ENCODE data around the gene PDGFA. TPM values are rescaled to one million over a fixed set of nuclear protein-coding genes. Genes with fewer than 3 reads are reported as not detected.
A peak's percentile ranks its signal among the peaks of the same experiment; 100 is the strongest.

Gene PDGFA
- not detected for polyA plus RNA-seq

GRCh38 chr7:519484-520390, at the start of gene PDGFA:
Gene PDGFA, minus strand, starts transcription at chr7:519846. Its CDS starts 845 bp downstream, at chr7:519001.
- Mint-ChIP-seq H3K4me3 (peak within 1 kb of the TSS in 3 of 4 donors; percentile 65 to 83 (median 79)), H3K27ac (no peak within 1 kb of the TSS), H3K36me3 (no peaks in the 10 kb centered on the region), H3K4me1 (peaks cover 0 to 5% (median 1%) of the 10 kb centered on the region in 3 donors), H3K27me3 (peaks cover 23% of the 10 kb centered on the region), H3K9me3 (no peaks in the 10 kb centered on the region)

GRCh38 chr7:568031-568951, 48.6 kb upstream of the PDGFA start:
- no peaks in the 10 kb centered on the region for H3K27me3 Mint-ChIP-seq
- H3K36me3 Mint-ChIP-seq, result peaks cover 4% of the 10 kb centered on the region
- H3K9me3 Mint-ChIP-seq, result no peaks in the 10 kb centered on the region
- H3K27ac Mint-ChIP-seq, result no peak overlapping the region
- no peak overlapping the region for H3K4me3 Mint-ChIP-seq
- H3K4me1 Mint-ChIP-seq, result no peaks in the 10 kb centered on the region

- Mint-ChIP-seq H3K9me3 (no peaks in the 10 kb centered on the region), H3K4me3 (no peak overlapping the region), H3K27me3 (no peaks in the 10 kb centered on the region), H3K4me1 (no peaks in the 10 kb centered on the region), H3K27ac (no peak overlapping the region), H3K36me3 (peaks cover 4% of the 10 kb centered on the region)
Measured at GRCh38 chr7:567305-567883, 47.7 kb upstream of the PDGFA start.

GRCh38 chr7:566100-566499, 46.5 kb upstream of the PDGFA start:
- no peak overlapping the region for H3K4me3 Mint-ChIP-seq
- no peak overlapping the region for H3K27ac Mint-ChIP-seq
- peaks cover 4% of the 10 kb centered on the region for H3K36me3 Mint-ChIP-seq
- no peaks in the 10 kb centered on the region for H3K9me3 Mint-ChIP-seq
- no peaks in the 10 kb centered on the region for H3K27me3 Mint-ChIP-seq
- no peaks in the 10 kb centered on the region for H3K4me1 Mint-ChIP-seq

GRCh38 chr7:564176-564865, 44.7 kb upstream of the PDGFA start:
- Mint-ChIP-seq H3K4me3 (no peak overlapping the region), H3K27me3 (no peaks in the 10 kb centered on the region), H3K36me3 (peaks cover 4% of the 10 kb centered on the region), H3K9me3 (no peaks in the 10 kb centered on the region), H3K27ac (no peak overlapping the region), H3K4me1 (no peaks in the 10 kb centered on the region)

GRCh38 chr7:563629-564170, 44.1 kb upstream of the PDGFA start:
- Mint-ChIP-seq H3K36me3 (peaks cover 4% of the 10 kb centered on the region), H3K4me1 (no peaks in the 10 kb centered on the region), H3K27me3 (no peaks in the 10 kb centered on the region), H3K4me3 (no peak overlapping the region), H3K9me3 (no peaks in the 10 kb centered on the region), H3K27ac (no peak overlapping the region)

GRCh38 chr7:562789-563628, 43.4 kb upstream of the PDGFA start:
- Mint-ChIP-seq H3K27me3 (no peaks in the 10 kb centered on the region), H3K36me3 (peaks cover 4% of the 10 kb centered on the region), H3K4me1 (no peaks in the 10 kb centered on the region), H3K27ac (no peak overlapping the region), H3K4me3 (no peak overlapping the region), H3K9me3 (no peaks in the 10 kb centered on the region)

- H3K27ac Mint-ChIP-seq, result no peak overlapping the region
- no peaks in the 10 kb centered on the region for H3K27me3 Mint-ChIP-seq
- H3K4me3 Mint-ChIP-seq, result no peak overlapping the region
- peaks cover 4% of the 10 kb centered on the region for H3K36me3 Mint-ChIP-seq
- H3K4me1 Mint-ChIP-seq, result no peaks in the 10 kb centered on the region
- H3K9me3 Mint-ChIP-seq, result no peaks in the 10 kb centered on the region
Measured at GRCh38 chr7:562374-562675, 42.7 kb upstream of the PDGFA start.

- no peak overlapping the region for H3K4me3 Mint-ChIP-seq
Measured at GRCh38 chr7:561631-562373, 42.2 kb upstream of the PDGFA start.

GRCh38 chr7:560966-561630, 41.5 kb upstream of the PDGFA start:
- H3K27ac Mint-ChIP-seq, result no peak overlapping the region
- H3K4me1 Mint-ChIP-seq, result no peaks in the 10 kb centered on the region
- H3K36me3 Mint-ChIP-seq, result peaks cover 4% of the 10 kb centered on the region
- H3K9me3 Mint-ChIP-seq, result no peaks in the 10 kb centered on the region
- no peak overlapping the region for H3K4me3 Mint-ChIP-seq
- no peaks in the 10 kb centered on the region for H3K27me3 Mint-ChIP-seq

More at GRCh38 chr7:561631-562373, 42.2 kb upstream of the PDGFA start:
- Mint-ChIP-seq H3K4me1 (no peaks in the 10 kb centered on the region), H3K36me3 (peaks cover 4% of the 10 kb centered on the region), H3K27me3 (no peaks in the 10 kb centered on the region), H3K27ac (no peak overlapping the region), H3K9me3 (no peaks in the 10 kb centered on the region)

GRCh38 chr7:559396-559705, 39.7 kb upstream of the PDGFA start:
- no peaks in the 10 kb centered on the region for H3K9me3 Mint-ChIP-seq
- no peaks in the 10 kb centered on the region for H3K27me3 Mint-ChIP-seq
- no peaks in the 10 kb centered on the region for H3K4me1 Mint-ChIP-seq
- no peak overlapping the region for H3K4me3 Mint-ChIP-seq
- H3K27ac Mint-ChIP-seq, result no peak overlapping the region
- H3K36me3 Mint-ChIP-seq, result peaks cover 4% of the 10 kb centered on the region

- H3K36me3 Mint-ChIP-seq, result no peaks in the 10 kb centered on the region
- H3K27ac Mint-ChIP-seq, result no peak overlapping the region
- no peak overlapping the region for H3K4me3 Mint-ChIP-seq
- no peaks in the 10 kb centered on the region for H3K27me3 Mint-ChIP-seq
- no peaks in the 10 kb centered on the region for H3K4me1 Mint-ChIP-seq
- H3K9me3 Mint-ChIP-seq, result no peaks in the 10 kb centered on the region
Measured at GRCh38 chr7:557558-557881, 37.9 kb upstream of the PDGFA start.

- no peaks in the 10 kb centered on the region for H3K36me3 Mint-ChIP-seq
Measured at GRCh38 chr7:556837-557557, 37.4 kb upstream of the PDGFA start.

More at GRCh38 chr7:556837-557557, 37.4 kb upstream of the PDGFA start:
- no peaks in the 10 kb centered on the region for H3K9me3 Mint-ChIP-seq
- H3K4me1 Mint-ChIP-seq, result no peaks in the 10 kb centered on the region
- no peak overlapping the region for H3K4me3 Mint-ChIP-seq
- H3K27ac Mint-ChIP-seq, result no peak overlapping the region
- H3K27me3 Mint-ChIP-seq, result no peaks in the 10 kb centered on the region
